GM12872 (cell line): ENCODE results near the gene PTMA.

Experiments
- TF ChIP-seq, protein P1 (sequence below): IDR thresholded peaks from 3 replicates; pipeline ENCODE4 v1.5.1; 2011; ENCODE audit warnings: low read depth, mild to moderate bottlenecking, low read length, moderate library complexity; ENCODE audit not compliant: insufficient read depth

Gene PTMA

DNA sequence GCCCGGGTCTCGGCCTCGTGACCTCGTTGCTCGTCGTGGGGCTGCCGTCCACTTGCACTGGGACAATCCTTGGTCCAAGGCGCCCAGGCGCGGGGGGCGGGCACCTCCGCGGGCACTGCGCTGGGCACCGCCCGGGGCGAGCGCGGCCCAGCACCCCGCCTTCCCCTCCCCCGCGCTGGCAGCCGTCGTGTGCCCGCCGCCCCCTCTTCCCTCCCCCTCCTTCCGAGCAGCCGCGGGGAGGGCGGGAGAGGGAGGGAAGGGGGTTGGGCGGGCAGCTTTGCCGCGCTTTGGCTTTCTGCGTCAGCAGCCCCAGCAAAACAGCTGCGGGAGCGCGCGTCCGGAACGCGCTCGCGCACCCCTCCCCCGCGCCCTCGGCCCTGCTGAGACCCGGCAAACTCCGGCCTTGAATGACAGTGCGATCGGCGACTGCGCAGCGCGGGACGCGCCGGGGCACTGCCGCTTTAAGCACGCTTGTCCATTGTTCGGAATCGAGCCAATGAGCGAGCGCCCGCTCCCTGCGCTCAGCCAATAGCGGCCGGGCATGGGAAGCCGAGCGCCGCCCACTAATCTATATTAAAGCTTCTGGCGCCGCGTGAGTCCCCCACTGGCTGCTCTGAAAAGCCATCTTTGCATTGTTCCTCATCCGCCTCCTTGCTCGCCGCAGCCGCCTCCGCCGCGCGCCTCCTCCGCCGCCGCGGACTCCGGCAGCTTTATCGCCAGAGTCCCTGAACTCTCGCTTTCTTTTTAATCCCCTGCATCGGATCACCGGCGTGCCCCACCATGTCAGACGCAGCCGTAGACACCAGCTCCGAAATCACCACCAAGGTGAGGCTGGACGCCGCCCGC is at the start of gene PTMA:
PTMA (plus strand) TSS at position 599 of the 846 bp plus-strand sequence; CDS start at position 781, 182 bp downstream.
- TF ChIP-seq, protein P1, sequence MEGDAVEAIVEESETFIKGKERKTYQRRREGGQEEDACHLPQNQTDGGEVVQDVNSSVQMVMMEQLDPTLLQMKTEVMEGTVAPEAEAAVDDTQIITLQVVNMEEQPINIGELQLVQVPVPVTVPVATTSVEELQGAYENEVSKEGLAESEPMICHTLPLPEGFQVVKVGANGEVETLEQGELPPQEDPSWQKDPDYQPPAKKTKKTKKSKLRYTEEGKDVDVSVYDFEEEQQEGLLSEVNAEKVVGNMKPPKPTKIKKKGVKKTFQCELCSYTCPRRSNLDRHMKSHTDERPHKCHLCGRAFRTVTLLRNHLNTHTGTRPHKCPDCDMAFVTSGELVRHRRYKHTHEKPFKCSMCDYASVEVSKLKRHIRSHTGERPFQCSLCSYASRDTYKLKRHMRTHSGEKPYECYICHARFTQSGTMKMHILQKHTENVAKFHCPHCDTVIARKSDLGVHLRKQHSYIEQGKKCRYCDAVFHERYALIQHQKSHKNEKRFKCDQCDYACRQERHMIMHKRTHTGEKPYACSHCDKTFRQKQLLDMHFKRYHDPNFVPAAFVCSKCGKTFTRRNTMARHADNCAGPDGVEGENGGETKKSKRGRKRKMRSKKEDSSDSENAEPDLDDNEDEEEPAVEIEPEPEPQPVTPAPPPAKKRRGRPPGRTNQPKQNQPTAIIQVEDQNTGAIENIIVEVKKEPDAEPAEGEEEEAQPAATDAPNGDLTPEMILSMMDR: no peak

- TF ChIP-seq, protein P1: no peak
Observed at GRCh38 chr2:231660860-231661259, 47.5 kb upstream of the PTMA start.

DNA sequence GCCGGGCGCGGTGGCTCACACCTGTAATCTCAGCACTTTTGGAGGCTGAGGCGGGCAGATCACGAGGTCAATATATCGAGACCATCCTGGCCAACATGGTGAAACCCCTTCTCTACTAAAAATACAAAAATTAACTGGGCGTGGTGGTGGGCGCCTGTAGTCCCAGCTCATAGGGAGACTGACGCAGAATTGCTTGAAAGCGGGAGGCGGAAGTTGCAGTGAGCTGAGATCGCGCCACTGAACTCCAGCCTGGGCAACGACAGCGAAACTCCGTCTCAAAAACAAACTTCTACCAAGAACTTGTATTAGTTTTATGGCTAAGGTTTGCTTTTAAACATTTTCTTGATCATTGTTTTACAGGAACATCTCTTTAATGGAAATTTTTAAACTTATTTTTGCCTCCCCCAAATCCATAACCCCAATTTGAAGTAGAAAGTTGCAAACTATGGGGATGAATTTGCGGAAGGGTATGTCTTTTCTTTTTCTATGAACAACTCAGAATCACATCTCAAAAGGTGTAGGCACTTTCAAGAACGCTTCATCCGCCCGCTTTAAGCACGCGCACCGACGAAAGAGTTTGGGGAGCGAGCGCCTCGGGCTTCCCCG is 46.8 kb upstream of the PTMA start:
- TF ChIP-seq, protein P1: no peak

- TF ChIP-seq, protein P1: no peak
Observed at GRCh38 chr2:231662028-231662810, 46.1 kb upstream of the PTMA start.

- TF ChIP-seq, protein P1: no peak
Observed at GRCh38 chr2:231662811-231663457, 45.4 kb upstream of the PTMA start.

DNA sequence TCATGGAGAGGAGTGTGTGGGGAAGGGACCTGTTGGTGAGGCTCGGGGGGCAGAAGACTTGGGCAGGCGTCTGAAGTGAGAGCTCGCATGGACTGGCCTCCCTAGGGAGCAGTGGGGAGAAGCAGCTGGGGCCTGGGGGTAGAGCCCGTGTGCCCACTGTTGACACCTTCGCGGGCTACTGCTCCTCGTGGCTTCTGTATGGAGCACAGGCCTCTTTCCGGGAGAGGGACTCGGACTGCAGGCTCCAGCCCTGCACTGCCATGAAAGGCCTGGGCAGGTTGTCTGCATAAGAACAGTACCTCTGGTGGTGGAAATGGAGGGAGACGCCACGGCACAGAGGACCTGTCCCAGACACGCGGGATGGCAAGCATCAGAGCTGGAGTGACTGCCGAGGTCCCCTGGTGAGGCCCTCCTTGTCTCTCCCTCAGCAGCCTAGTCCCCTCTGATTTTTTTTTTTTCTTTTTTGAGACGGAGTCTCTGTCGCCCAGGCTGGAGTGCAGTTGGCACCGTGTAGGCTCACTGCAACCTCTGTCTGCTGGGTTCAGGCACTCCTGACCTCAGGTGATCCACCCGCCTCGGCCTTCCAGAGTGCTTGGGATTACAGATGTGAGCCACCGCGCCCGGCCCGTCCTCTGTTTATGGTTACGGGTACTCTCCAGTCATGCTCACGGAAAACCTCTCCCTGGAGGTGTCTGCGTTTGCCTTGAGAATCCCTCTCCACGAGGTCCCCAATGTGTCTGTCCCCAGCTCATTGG is 44.7 kb upstream of the PTMA start:
- TF ChIP-seq, protein P1: no peak
